Measurements from ENCODE around the gene PER3. TPM values are rescaled to one million over a fixed set of nuclear protein-coding genes. Genes with fewer than 3 reads are reported as not detected.

PER3 gene
- total and polyA plus RNA-seq, 8 donors = 4.6 to 13.9 (median 9.6) TPM

GRCh38 chr1:7771823-7772299 lies 12.2 kb upstream of the PER3 start:
- TF ChIP-seq CTCF (IDR thresholded peaks at IDR 0.05) = no peak
- DNase-seq (no peak), ATAC-seq (no peak), FAIRE-seq (no peak)
- peak overlapping the region; percentile 90 to 98 (median 94) for H3K4me3 ChIP-seq
- peak overlapping the region; percentile 67 to 88 (median 82) for H3K27ac ChIP-seq
- H3K9me3 ChIP-seq = no peaks in the 10 kb centered on the region
- WGBS, 2 donors = 6% methylated on average over 12 of the region's 12 CpGs
- H3K27me3 ChIP-seq = no peaks in the 10 kb centered on the region
- peaks cover 0 to 11% (median 0%) of the 10 kb centered on the region in 3 donors for H3K4me1 ChIP-seq
- H3K36me3 ChIP-seq = no peaks in the 10 kb centered on the region
- intact Hi-C loops (cut with DNase I) = no loop called here

GRCh38 chr1:7777591-7777990 lies 6.5 kb upstream of the PER3 start:
- no peak for TF ChIP-seq CTCF (IDR thresholded peaks at IDR 0.05)
- no peak for FAIRE-seq
- H3K9me3 ChIP-seq = no peaks in the 10 kb centered on the region
- no peak overlapping the region for H3K27ac ChIP-seq
- H3K36me3 ChIP-seq = peaks cover 0 to 9% (median 7%) of the 10 kb centered on the region in 3 donors
- no peaks in the 10 kb centered on the region for H3K27me3 ChIP-seq
- H3K4me1 ChIP-seq = peaks cover 0 to 2% (median 0%) of the 10 kb centered on the region in 3 donors
- WGBS, 2 donors = 80 to 83% methylated on average over 3 of the region's 3 CpGs
- DNase-seq = no peak
- H3K4me3 ChIP-seq = no peak overlapping the region
- intact Hi-C loops (cut with DNase I) = no loop called here
- ATAC-seq = no peak

- FAIRE-seq (no peak), DNase-seq (no peak), ATAC-seq (no peak)
- 74 to 79% methylated on average over 4 of the region's 4 CpGs for WGBS, 2 donors
- no peaks in the 10 kb centered on the region for H3K9me3 ChIP-seq
- H3K27me3 ChIP-seq = no peaks in the 10 kb centered on the region
- H3K27ac ChIP-seq = no peak overlapping the region
- no peak for TF ChIP-seq CTCF (IDR thresholded peaks at IDR 0.05)
- intact Hi-C loops (cut with DNase I) = no loop called here
- peaks cover 0 to 9% (median 7%) of the 10 kb centered on the region in 3 donors for H3K36me3 ChIP-seq
- H3K4me3 ChIP-seq = no peak overlapping the region
- peaks cover 0 to under 1% (median 0%) of the 10 kb centered on the region in 3 donors for H3K4me1 ChIP-seq
Measured at GRCh38 chr1:7778133-7778628, 5.9 kb upstream of the PER3 start.

GRCh38 chr1:7780976-7781375 lies 3.1 kb upstream of the PER3 start:
- H3K9me3 ChIP-seq = no peaks in the 10 kb centered on the region
- ATAC-seq (no peak), FAIRE-seq (no peak), DNase-seq (no peak)
- no peak for TF ChIP-seq CTCF (IDR thresholded peaks at IDR 0.05)
- no peaks in the 10 kb centered on the region for H3K27me3 ChIP-seq
- peaks cover 0 to 9% (median 7%) of the 10 kb centered on the region in 3 donors for H3K36me3 ChIP-seq
- intact Hi-C loops (cut with DNase I) = no loop called here
- no peak overlapping the region for H3K27ac ChIP-seq
- peaks cover 0 to 5% (median 0%) of the 10 kb centered on the region in 3 donors for H3K4me1 ChIP-seq
- no peak overlapping the region for H3K4me3 ChIP-seq
- 86 to 96% methylated on average over 9 of the region's 9 CpGs for WGBS, 2 donors

GRCh38 chr1:7781501-7781900 lies 2.6 kb upstream of the PER3 start:
- ATAC-seq = no peak
- WGBS, 2 donors = 75 to 82% methylated on average over 7 of the region's 7 CpGs
- no peaks in the 10 kb centered on the region for H3K9me3 ChIP-seq
- peaks cover 0 to 9% (median 7%) of the 10 kb centered on the region in 3 donors for H3K36me3 ChIP-seq
- no peak overlapping the region for H3K27ac ChIP-seq
- intact Hi-C loops (cut with DNase I) = no loop called here
- no peak overlapping the region for H3K4me3 ChIP-seq
- no peaks in the 10 kb centered on the region for H3K27me3 ChIP-seq
- H3K4me1 ChIP-seq = peaks cover 0 to 5% (median 3%) of the 10 kb centered on the region in 3 donors
- DNase-seq = no peak
- no peak for FAIRE-seq
- TF ChIP-seq CTCF (IDR thresholded peaks at IDR 0.05) = no peak

All from pancreas (tissue), 10 donors.